ENCODE measurements around the gene CCDC178.
"Not testable (repeated sequence)": the region's sequence is repeated elsewhere in the genome, so short reads cannot be mapped to it uniquely, and the experiment has no call there.

The CCDC178 gene

GRCh38 chr18:33369711-33370449, 70.6 kb downstream of the CCDC178 start:
- DNase-seq (ENCODE audit: extremely low spot score, insufficient read length, low read depth): no peak
- no peak for FAIRE-seq

GRCh38 chr18:33356735-33357134, 83.8 kb downstream of the CCDC178 start:
- no peak for FAIRE-seq

GRCh38 chr18:33355756-33356155, 84.8 kb downstream of the CCDC178 start:
- FAIRE-seq (no peak), DNase-seq (ENCODE audit: extremely low spot score, insufficient read length, low read depth) (no peak)

More at GRCh38 chr18:33356735-33357134, 83.8 kb downstream of the CCDC178 start:
- DNase-seq (ENCODE audit: extremely low spot score, insufficient read length, low read depth): no peak

- FAIRE-seq (no peak), DNase-seq (ENCODE audit: extremely low spot score, insufficient read length, low read depth) (no peak)
Measured at GRCh38 chr18:33355263-33355662, 85.3 kb downstream of the CCDC178 start.

- no peak for DNase-seq (ENCODE audit: extremely low spot score, insufficient read length, low read depth)
- no peak for FAIRE-seq
Measured at GRCh38 chr18:33350256-33350655, 90.3 kb downstream of the CCDC178 start.

- FAIRE-seq; DNase-seq (ENCODE audit: extremely low spot score, insufficient read length, low read depth): not testable (repeated sequence)
Measured at GRCh38 chr18:33339733-33340132, 100.8 kb downstream of the CCDC178 start.

- FAIRE-seq: no peak
- DNase-seq (ENCODE audit: extremely low spot score, insufficient read length, low read depth): no peak
Measured at GRCh38 chr18:33334781-33335180, 105.7 kb downstream of the CCDC178 start.

- FAIRE-seq (no peak), DNase-seq (ENCODE audit: extremely low spot score, insufficient read length, low read depth) (no peak)
Measured at GRCh38 chr18:33330711-33331110, 109.8 kb downstream of the CCDC178 start.

- no peak for DNase-seq (ENCODE audit: extremely low spot score, insufficient read length, low read depth)
- no peak for FAIRE-seq
Measured at GRCh38 chr18:33326975-33327374, 113.5 kb downstream of the CCDC178 start.

- DNase-seq (ENCODE audit: extremely low spot score, insufficient read length, low read depth) (no peak), FAIRE-seq (no peak)
Measured at GRCh38 chr18:33317640-33318039, 122.9 kb downstream of the CCDC178 start.

- no peak for FAIRE-seq
- no peak for DNase-seq (ENCODE audit: extremely low spot score, insufficient read length, low read depth)
Measured at GRCh38 chr18:33316146-33316587, 124.4 kb downstream of the CCDC178 start.

GRCh38 chr18:33307520-33307919, 133.0 kb downstream of the CCDC178 start:
- FAIRE-seq (no peak), DNase-seq (ENCODE audit: extremely low spot score, insufficient read length, low read depth) (no peak)

- no peak for FAIRE-seq
Measured at GRCh38 chr18:33304277-33304676, 136.2 kb downstream of the CCDC178 start.

GRCh38 chr18:33291539-33291938, 149.0 kb downstream of the CCDC178 start:
- FAIRE-seq (no peak), DNase-seq (ENCODE audit: extremely low spot score, insufficient read length, low read depth) (no peak)

More at GRCh38 chr18:33304277-33304676, 136.2 kb downstream of the CCDC178 start:
- DNase-seq (ENCODE audit: extremely low spot score, insufficient read length, low read depth): no peak

GRCh38 chr18:33288082-33288716, 152.3 kb downstream of the CCDC178 start:
- DNase-seq (ENCODE audit: extremely low spot score, insufficient read length, low read depth): no peak
- FAIRE-seq: no peak

- DNase-seq (ENCODE audit: extremely low spot score, insufficient read length, low read depth) (no peak), FAIRE-seq (no peak)
Measured at GRCh38 chr18:33282709-33283333, 157.7 kb downstream of the CCDC178 start.

GRCh38 chr18:33282142-33282541, 158.4 kb downstream of the CCDC178 start:
- DNase-seq (ENCODE audit: extremely low spot score, insufficient read length, low read depth) (no peak), FAIRE-seq (no peak)

GRCh38 chr18:33277431-33277830, 163.1 kb downstream of the CCDC178 start:
- FAIRE-seq: no peak
- no peak for DNase-seq (ENCODE audit: extremely low spot score, insufficient read length, low read depth)

- FAIRE-seq: no peak
- DNase-seq (ENCODE audit: extremely low spot score, insufficient read length, low read depth): no peak
Measured at GRCh38 chr18:33275843-33276242, 164.7 kb downstream of the CCDC178 start.

- FAIRE-seq: no peak
Measured at GRCh38 chr18:33270297-33270696, 170.2 kb downstream of the CCDC178 start.

GRCh38 chr18:33269223-33269622, 171.3 kb downstream of the CCDC178 start:
- DNase-seq (ENCODE audit: extremely low spot score, insufficient read length, low read depth) (no peak), FAIRE-seq (no peak)

More at GRCh38 chr18:33270297-33270696, 170.2 kb downstream of the CCDC178 start:
- no peak for DNase-seq (ENCODE audit: extremely low spot score, insufficient read length, low read depth)

Measured in GM18507 (cell line).